GM18909 (cell line): ENCODE data around the gene JAK2.
"Not testable (repeated sequence)": the region's sequence is repeated elsewhere in the genome, so short reads cannot be mapped to it uniquely, and the experiment has no call there.

ENCODE experiments used
- ATAC-seq: cut with Tn5 transposase; IDR thresholded peaks from one replicate; pipeline ENCODE4 v1.9.1; 2021; ENCODE audit warnings: mild to moderate bottlenecking; ENCODE audit not compliant: unreplicated experiment, poor library complexity

Gene JAK2

GRCh38 chr9:4984621-4985385 is at the start of gene JAK2:
JAK2 (plus strand) TSS chr9:4985272; CDS start chr9:5021988, 36,716 bp downstream.
- peak; percentile 74 for ATAC-seq

- no peak for ATAC-seq
Observed at GRCh38 chr9:4936277-4936676, 48.8 kb upstream of the JAK2 start.

- peak; percentile 32 for ATAC-seq
Observed at GRCh38 chr9:4936823-4937222, 48.2 kb upstream of the JAK2 start.

GRCh38 chr9:4937446-4937845 is 47.6 kb upstream of the JAK2 start:
- no peak for ATAC-seq

- ATAC-seq: no peak
Observed at GRCh38 chr9:4938496-4938895, 46.6 kb upstream of the JAK2 start.

- ATAC-seq: peak; percentile 88
Observed at GRCh38 chr9:4939118-4939561, 45.9 kb upstream of the JAK2 start.

GRCh38 chr9:4942042-4942691 is 42.9 kb upstream of the JAK2 start:
- ATAC-seq: not testable (repeated sequence)

GRCh38 chr9:4943346-4943745 is 41.7 kb upstream of the JAK2 start:
- ATAC-seq: no peak

- ATAC-seq: not testable (repeated sequence)
Observed at GRCh38 chr9:4944431-4945211, 40.5 kb upstream of the JAK2 start.

GRCh38 chr9:4946937-4947336 is 38.1 kb upstream of the JAK2 start:
- ATAC-seq: no peak

GRCh38 chr9:4955836-4956235 is 29.2 kb upstream of the JAK2 start:
- ATAC-seq: no peak

- no peak for ATAC-seq
Observed at GRCh38 chr9:4959031-4959430, 26.0 kb upstream of the JAK2 start.

- ATAC-seq: no peak
Observed at GRCh38 chr9:4962085-4962484, 23.0 kb upstream of the JAK2 start.

- ATAC-seq: no peak
Observed at GRCh38 chr9:4964540-4964939, 20.5 kb upstream of the JAK2 start.

- ATAC-seq: no peak
Observed at GRCh38 chr9:4965174-4965821, 19.8 kb upstream of the JAK2 start.

- ATAC-seq: no peak
Observed at GRCh38 chr9:4967523-4967922, 17.5 kb upstream of the JAK2 start.

- ATAC-seq: no peak
Observed at GRCh38 chr9:4969130-4969529, 15.9 kb upstream of the JAK2 start.

GRCh38 chr9:4970970-4971641 is 14.0 kb upstream of the JAK2 start:
- peak; percentile 85 for ATAC-seq

- ATAC-seq: no peak
Observed at GRCh38 chr9:4973246-4973645, 11.8 kb upstream of the JAK2 start.

- no peak for ATAC-seq
Observed at GRCh38 chr9:4973902-4974301, 11.2 kb upstream of the JAK2 start.
